Myocyte (in vitro differentiated cells): ENCODE results near the gene PCNX2. TPM values are rescaled to one million over a fixed set of nuclear protein-coding genes. Genes with fewer than 3 reads are reported as not detected.
"Not testable (repeated sequence)": the region's sequence is repeated elsewhere in the genome, so short reads cannot be mapped to it uniquely, and the experiment has no call there.

Source experiments
- DNase-seq: peaks from one replicate; pipeline ENCODE4 v3.0.0-alpha.2; 2012; ENCODE audit warnings: low read depth
- total RNA-seq: library from RNA; depleted of rRNA; stranded (reverse); fragments of >200 nt; gene quantifications from 2 replicates; pipeline ENCODE4 v1.2.3, GENCODE V29; 2014

Gene PCNX2
- total RNA-seq, 1 donor from 2014 or later, result 2.3 TPM

- no peak for DNase-seq
These were observed 271.3 kb downstream of the PCNX2 start for GRCh38 chr1:233024199-233024598.

DNA sequence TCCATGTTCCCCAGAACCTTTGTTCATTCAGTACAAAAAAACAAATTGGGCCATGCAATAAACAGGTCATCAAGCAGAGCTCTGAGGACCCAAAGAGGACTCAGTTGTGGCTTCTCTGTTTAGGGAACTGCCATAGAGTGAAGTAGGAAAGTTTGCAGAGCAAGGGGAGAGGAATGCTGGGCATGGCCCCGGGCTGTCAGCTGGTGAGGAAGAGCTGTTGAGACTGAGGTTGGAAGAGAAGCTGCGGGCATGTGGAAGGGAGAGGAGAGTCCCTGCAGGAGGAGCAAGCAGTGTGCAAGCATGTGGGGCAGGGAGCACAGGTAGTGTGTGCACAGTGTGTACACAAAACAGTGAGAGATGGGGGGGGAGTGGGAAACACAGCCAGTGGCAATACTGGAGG is 273.3 kb downstream of the PCNX2 start:
- peak; percentile 11 for DNase-seq

- DNase-seq, result no peak
These were observed 275.1 kb downstream of the PCNX2 start for GRCh38 chr1:233020426-233020825.

DNA sequence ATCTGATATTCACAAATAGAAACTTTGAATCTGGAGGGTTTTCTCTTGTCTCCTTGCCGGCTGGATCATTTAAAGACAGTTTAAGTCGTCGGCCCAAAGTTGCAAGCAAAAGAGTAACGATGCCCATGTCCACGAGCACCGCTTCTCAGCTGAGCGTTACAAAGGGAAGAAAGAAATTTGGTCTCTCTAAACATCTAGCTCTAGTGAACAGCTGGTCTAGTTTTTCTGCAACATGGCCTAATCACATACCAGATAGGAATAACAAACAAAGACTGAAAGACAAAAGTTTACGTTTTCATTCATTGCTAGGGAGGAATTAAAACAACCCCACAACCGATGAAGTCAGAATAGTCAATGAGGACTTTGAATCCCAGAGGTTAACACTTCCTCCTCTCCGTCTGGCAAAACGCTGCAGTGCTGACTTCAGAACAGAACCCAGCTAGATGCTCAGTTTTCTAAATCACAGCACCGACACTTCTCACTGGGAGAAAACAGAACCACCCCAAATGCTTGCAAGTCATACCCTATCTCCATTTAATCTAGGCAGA is 275.7 kb downstream of the PCNX2 start:
- no peak for DNase-seq

DNA sequence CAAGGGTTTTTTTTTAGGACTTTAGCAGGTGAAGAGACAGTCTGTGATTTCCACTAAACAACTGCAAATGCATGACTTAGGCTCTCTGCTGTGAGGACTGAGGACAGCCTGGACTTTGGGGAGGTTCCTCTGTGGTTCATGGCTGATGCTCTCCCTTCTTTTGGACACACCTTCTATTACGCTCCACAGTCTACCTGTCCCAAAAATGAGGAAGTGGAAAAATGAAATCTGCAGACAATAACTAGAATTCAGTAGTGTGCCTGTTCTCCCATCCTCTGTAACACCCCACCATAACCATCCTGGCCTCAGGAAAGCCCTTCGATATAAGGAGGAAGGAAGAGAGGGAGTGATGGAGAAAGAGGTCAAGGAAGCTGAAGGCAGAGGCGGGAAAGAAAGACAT is 276.4 kb downstream of the PCNX2 start:
- DNase-seq, result peak; percentile 26

DNA sequence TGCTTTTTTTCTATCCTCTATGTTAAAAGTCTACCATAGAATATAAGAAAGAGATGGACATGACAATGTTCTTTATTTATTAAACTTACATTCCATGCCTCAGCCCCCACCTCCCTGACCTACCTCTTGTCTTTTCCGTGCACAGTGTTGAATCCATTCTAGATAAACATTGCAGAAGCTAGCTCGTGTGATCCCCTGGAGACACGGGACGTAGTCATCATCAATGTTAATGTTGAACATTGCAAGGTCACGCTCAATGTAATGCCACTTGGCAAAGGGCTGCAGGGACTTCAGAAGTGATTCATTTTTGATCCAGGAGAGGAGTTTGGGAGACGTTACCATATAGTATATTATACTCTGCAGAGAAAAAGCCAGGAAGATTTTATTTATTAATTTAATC is 278.7 kb downstream of the PCNX2 start:
- DNase-seq, result no peak

- DNase-seq, result peak; percentile 94
These were observed 279.6 kb downstream of the PCNX2 start for GRCh38 chr1:233015965-233016364.

DNA sequence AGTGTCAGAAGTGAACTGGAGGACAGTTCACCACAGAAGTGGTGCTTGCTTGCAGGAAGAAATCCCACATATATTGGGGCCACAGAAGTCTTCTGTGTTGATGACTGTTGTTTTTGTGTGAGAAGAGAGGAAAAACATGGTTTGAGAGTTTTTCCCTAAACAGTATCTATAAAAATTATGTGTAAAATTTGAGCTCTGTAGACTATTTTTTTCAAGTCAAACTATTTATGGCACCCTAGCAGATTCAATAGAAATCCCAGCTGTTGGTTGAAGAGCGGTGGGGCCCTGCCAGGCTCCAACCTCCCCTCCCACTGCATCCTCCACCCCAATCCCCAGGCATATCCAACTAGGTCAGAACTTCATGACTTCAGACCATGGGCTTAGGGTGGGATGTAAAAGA is 283.5 kb downstream of the PCNX2 start:
- no peak for DNase-seq

DNA sequence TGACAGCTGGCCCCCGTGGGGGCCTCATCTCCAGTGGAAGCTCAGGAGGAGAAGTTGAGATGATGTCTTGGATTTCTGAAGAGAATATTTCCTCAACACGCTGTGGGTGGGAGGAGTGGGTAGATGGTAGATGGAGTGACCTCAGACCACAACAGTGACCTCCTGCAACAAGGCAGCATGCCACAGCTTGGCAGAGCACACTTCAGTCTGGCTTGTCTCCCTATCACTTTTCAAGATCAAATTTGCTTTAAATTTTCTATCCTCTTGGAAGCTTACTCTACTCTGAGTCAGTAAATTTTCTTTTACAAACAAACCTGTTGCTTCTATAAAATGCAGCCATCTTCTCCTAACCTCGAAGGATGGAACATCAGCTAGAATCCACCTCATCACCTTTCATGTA is 285.4 kb downstream of the PCNX2 start:
- peak; percentile 63 for DNase-seq

GRCh38 chr1:233006541-233006973 is 289.0 kb downstream of the PCNX2 start:
- no peak for DNase-seq

DNA sequence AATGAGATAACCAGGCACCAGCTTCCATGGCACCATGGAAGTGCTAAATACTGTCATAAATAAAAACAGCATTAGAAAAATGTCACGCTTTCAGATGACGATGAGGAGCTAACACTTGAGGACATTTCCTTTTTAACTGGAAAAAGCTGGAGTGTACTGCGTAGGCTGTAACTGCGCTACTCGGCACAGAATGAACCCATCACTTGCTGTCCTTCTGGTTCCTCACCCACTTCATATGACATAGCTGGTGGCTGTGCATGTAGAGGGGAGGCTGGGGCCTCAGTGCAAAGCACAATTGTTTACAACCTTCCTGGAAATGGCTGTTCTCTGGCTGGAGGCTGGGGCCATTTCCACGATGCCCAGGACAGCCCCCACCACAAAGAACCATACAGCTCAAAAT is 289.4 kb downstream of the PCNX2 start:
- no peak for DNase-seq

DNA sequence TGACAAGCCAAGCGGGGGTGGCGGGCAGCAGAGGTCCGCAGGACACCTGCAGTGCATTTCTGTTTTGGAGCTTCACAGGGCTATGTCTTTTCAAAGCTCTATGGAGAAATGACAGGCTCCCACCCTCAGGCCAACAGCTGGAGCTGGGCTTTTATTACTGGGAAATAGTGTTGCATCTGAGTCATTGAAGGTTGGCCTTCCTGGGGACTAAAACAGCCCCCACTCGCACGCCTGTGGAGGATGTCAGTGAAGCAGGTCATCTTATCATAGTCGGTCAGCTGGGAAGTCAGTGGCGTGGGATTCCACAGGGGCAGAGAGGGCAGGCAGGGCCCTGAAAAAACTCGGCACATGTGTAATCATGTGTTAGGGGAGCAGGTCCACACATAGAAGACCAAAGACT is 289.8 kb downstream of the PCNX2 start:
- peak; percentile 87 for DNase-seq

- no peak for DNase-seq
These were observed 290.4 kb downstream of the PCNX2 start for GRCh38 chr1:233005156-233005555.

DNA sequence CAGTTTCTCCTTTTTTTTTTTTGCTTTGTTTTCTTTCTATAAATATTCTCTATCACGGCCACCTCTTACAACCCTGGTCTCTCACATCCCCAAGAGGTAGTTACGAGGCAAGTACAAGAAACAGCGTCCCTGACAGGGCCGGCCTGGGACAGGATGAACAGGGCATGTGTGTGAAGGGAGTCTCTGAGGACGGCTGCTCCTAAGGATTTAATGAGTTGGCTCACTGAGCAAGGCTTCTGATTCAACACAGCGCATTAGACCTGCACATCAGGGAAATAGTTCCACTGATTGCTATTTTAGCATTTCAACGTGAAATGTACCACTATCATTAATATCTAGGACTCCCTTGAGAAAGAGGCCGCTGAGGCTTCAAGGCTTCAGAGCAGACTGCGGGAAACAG is 291.1 kb downstream of the PCNX2 start:
- DNase-seq, result no peak

GRCh38 chr1:233003638-233004037 is 291.9 kb downstream of the PCNX2 start:
- not testable (repeated sequence) for DNase-seq

DNA sequence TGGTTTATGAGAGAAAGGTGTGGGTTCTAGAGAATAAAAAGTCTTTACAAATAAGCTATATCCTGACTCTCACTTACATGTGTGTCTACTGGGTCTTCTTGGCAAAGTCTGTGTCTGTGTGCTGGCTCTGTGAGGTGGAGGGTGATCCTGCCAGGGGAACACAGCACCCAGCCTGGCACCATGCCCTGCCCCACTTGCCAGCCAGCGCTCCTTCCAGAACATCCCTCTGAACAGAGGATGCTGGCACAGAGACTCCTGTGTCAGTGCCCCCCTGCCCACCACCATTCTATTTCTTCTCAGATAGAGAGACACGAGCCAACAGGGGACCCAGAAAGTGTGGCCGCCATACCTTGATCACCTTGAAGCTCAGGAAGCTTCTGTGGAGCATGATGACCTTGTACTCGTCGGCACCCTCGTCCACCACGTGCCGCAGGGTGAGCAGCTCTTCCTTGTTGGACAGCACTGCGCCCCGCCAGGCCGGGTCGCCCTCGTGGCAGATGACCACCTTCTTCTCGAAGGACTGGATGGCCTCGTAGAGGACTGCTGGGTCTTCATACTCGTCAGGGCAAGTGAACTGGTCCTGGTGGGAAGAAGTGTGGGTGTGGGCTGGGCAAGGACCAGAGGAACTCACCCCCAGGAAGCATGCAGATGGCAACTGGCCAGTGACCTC is 295.4 kb downstream of the PCNX2 start:
- no peak for DNase-seq

- DNase-seq, result no peak
These were observed 296.9 kb downstream of the PCNX2 start for GRCh38 chr1:232998646-232999045.

DNA sequence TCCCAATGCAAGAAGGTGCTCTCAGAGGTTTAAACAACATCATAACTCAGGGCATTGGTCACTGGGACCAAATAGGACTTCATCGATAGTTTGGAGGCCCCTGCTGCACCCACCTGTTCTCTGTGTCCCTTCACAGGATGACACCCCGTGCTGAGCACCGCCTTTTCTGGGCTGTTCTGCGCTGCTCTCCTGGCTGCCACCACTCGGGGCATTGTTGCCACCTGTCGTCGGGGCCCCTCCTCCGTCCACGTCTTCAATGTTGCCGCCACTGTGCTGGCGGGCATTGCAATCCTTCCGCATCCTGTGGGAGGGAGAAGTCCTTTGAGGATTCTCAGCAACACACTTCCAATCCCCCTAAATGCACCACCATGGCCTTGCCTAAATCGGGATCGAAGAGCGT is 297.4 kb downstream of the PCNX2 start:
- no peak for DNase-seq

- no peak for DNase-seq
These were observed 299.4 kb downstream of the PCNX2 start for GRCh38 chr1:232996143-232996542.

- no peak for DNase-seq
These were observed 300.3 kb downstream of the PCNX2 start for GRCh38 chr1:232995189-232995588.

DNA sequence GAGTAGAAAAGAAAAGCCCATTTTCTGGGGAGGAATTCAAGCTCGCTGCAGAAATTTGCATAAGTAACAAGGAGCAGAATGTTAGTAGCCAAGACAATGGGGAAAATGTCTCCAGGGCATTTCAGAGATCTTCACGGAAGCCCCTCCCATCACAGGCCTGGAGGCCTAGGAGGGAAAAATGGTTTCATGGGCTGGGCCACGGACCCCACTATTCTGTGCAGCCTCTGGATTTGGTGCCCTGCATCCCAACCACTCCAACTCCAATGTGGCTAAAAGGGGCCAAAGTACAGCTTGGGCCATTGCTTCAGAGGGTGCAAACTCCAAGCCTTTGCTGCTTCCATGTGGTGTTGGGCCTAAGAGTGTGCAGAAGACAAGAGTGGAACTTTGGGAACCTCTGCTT is 302.0 kb downstream of the PCNX2 start:
- DNase-seq, result no peak

GRCh38 chr1:232992227-232992626 is 303.3 kb downstream of the PCNX2 start:
- no peak for DNase-seq

GRCh38 chr1:232991238-232991637 is 304.3 kb downstream of the PCNX2 start:
- DNase-seq, result no peak
